SHP77 (cell line): ENCODE results near the gene RPH3AL.
"Not testable (repeated sequence)": the region's sequence is repeated elsewhere in the genome, so short reads cannot be mapped to it uniquely, and the experiment has no call there.

Experiments
- DNase-seq, 2 experiments: peaks; one replicate each; lab custom pipeline; 2025; lab: John Stamatoyannopoulos, UW

RPH3AL gene

GRCh38 chr17:226108-227077, 126.2 kb downstream of the RPH3AL start:
- no peak for DNase-seq

- DNase-seq = no peak
These were observed 127.1 kb downstream of the RPH3AL start for GRCh38 chr17:225551-225950.

- DNase-seq = not testable (repeated sequence)
These were observed 128.0 kb downstream of the RPH3AL start for GRCh38 chr17:224576-224975.

GRCh38 chr17:223723-224471, 128.7 kb downstream of the RPH3AL start:
- no peak for DNase-seq

GRCh38 chr17:222172-222571, 130.4 kb downstream of the RPH3AL start:
- DNase-seq = no peak

GRCh38 chr17:219696-220095, 132.9 kb downstream of the RPH3AL start:
- DNase-seq = no peak

GRCh38 chr17:218432-219110, 134.0 kb downstream of the RPH3AL start:
- no peak for DNase-seq

GRCh38 chr17:216625-217024, 136.0 kb downstream of the RPH3AL start:
- no peak for DNase-seq

- DNase-seq = not testable (repeated sequence)
These were observed 136.8 kb downstream of the RPH3AL start for GRCh38 chr17:215563-216478.

- DNase-seq = no peak
These were observed 137.7 kb downstream of the RPH3AL start for GRCh38 chr17:214881-215331.

- no peak for DNase-seq
These were observed 139.1 kb downstream of the RPH3AL start for GRCh38 chr17:213286-214105.

- no peak for DNase-seq
These were observed 142.2 kb downstream of the RPH3AL start for GRCh38 chr17:210402-210801.

GRCh38 chr17:208429-208828, 144.2 kb downstream of the RPH3AL start:
- no peak for DNase-seq

GRCh38 chr17:207775-208174, 144.8 kb downstream of the RPH3AL start:
- DNase-seq = no peak

- DNase-seq = no peak
These were observed 145.6 kb downstream of the RPH3AL start for GRCh38 chr17:206941-207560.

- DNase-seq = not testable (repeated sequence)
These were observed 146.1 kb downstream of the RPH3AL start for GRCh38 chr17:206484-206883.

- DNase-seq = no peak
These were observed 146.8 kb downstream of the RPH3AL start for GRCh38 chr17:205817-206216.

- DNase-seq = no peak
These were observed 147.4 kb downstream of the RPH3AL start for GRCh38 chr17:205148-205669.

- no peak for DNase-seq
These were observed 148.0 kb downstream of the RPH3AL start for GRCh38 chr17:204427-205147.
